GM20000 (cell line): ENCODE results near the gene HINT1.

Experiments used
- DNase-seq: peaks from one replicate; pipeline ENCODE4 v3.0.0; 2012; ENCODE audit warnings: low spot score
- CTCF ChIP-seq: IDR thresholded peaks from 2 replicates; pipeline ENCODE4 v1.5.1; 2012; ENCODE audit warnings: mild to moderate bottlenecking, control low read depth; ENCODE audit errors: extremely low read depth, missing control alignments

The HINT1 gene

GRCh38 chr5:131170540-131171275 lies 5.7 kb upstream of the HINT1 start, which contains the start of gene LYRM7:
TSS of gene LYRM7 (plus strand) at chr5:131170944. CDS start at chr5:131171021, 77 bp downstream.
- no peak for TF ChIP-seq CTCF
- peak; percentile 88 for DNase-seq

GRCh38 chr5:131169810-131170539 lies 4.9 kb upstream of the HINT1 start:
- no peak for DNase-seq
- no peak for TF ChIP-seq CTCF

GRCh38 chr5:131167615-131168014 lies 2.6 kb upstream of the HINT1 start:
- no peak for DNase-seq
- no peak for TF ChIP-seq CTCF

- DNase-seq = peak; percentile 81
- TF ChIP-seq CTCF = no peak
Observed at GRCh38 chr5:131164191-131165118, 601 bp downstream of the HINT1 start.

GRCh38 chr5:131163276-131164119 lies 1.6 kb downstream of the HINT1 start:
- DNase-seq = no peak
- TF ChIP-seq CTCF = no peak

- DNase-seq = no peak
- no peak for TF ChIP-seq CTCF
Observed at GRCh38 chr5:131160134-131160533, 4.9 kb downstream of the HINT1 start.
